ENCODE data around the gene AGXT2. TPM values are rescaled to one million over a fixed set of nuclear protein-coding genes. Genes with fewer than 3 reads are reported as not detected.
"Not testable (repeated sequence)": the region's sequence is repeated elsewhere in the genome, so short reads cannot be mapped to it uniquely, and the experiment has no call there.

Gene AGXT2
- polyA plus RNA-seq, 3 donors: 28.1 to 74.1 (median 62.0) TPM

DNA sequence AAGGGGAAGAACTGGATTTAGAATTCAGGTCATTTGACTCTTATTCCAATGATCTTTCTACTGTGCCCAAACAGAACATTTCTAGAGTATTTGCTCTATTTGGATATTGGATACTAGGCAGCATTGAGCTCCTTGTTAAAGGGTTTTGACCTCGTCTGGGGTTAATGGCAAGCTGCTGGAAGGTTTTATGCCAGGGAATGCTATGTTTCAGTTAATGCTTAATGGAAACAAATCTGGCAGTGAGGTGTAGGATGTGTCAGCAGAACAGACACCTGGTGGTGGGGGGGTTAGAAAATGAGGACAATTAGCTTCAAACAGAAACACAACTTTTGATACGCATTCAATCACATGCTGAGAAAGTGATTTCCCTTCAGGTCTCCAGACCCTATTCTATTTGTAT is 51.5 kb downstream of the AGXT2 start:
- no peak for DNase-seq (ENCODE audit: extremely low read depth in 1 of 11, low read depth in 9 of 11, low spot score in 4 of 11)

DNA sequence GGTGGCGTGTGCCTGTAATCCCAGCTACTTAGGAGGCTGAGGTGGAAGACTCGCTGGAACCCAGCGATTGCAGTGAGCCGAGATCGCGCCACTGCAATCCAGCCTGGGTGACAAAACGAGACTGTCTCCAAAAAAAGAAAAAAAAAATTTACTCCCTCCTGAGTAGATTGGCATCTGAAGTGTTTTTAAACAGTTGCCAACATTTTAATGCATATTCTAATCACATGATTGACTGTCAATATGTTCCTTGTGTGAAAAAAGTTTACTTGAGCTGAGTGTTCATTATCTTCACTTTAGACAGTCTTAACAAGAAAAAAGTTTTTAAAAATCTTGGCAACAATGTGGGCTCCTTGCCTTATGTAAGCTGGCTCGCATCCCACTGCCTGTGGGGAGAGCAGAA is 53.8 kb downstream of the AGXT2 start:
- DNase-seq (ENCODE audit: extremely low read depth in 1 of 11, low read depth in 9 of 11, low spot score in 4 of 11): no peak

DNA sequence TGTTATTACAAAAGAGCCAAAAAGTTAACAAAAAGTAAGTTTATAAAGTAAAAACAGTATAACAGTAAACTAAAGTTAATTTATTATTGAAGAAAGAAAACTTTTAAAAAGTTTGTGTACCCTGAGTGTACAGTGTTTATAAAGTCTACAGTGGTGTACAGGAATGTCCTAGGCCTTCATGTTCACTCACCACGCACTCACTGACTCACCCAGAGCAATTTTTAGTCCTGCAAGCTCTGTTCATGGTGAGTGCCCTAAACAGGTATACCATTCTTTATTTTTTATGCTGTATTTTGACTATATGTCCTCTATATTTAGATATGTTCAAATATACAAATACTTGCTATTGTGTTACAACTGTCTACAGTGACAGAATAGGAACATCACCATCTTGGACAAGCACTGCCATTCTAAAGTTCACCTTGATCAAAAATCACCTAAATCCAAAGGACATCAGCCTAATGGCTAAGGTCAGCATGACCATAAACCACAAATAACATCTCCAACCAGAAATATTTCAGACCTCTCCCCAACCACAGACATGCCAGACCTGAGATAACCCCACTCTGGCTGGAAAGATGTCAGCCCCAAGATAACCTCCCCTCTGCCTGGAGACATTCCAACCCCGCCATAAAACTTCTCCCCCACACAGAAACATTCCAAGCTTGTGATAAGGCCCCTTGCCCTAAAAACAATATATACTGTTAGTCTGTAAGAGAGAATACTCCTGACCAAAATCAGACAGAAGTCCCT is 56.1 kb downstream of the AGXT2 start:
- DNase-seq (ENCODE audit: extremely low read depth in 1 of 11, low read depth in 9 of 11, low spot score in 4 of 11): no peak

- no peak for DNase-seq (ENCODE audit: extremely low read depth in 1 of 11, low read depth in 9 of 11, low spot score in 4 of 11)
Observed at GRCh38 chr5:34986965-34987364, 60.8 kb downstream of the AGXT2 start.

DNA sequence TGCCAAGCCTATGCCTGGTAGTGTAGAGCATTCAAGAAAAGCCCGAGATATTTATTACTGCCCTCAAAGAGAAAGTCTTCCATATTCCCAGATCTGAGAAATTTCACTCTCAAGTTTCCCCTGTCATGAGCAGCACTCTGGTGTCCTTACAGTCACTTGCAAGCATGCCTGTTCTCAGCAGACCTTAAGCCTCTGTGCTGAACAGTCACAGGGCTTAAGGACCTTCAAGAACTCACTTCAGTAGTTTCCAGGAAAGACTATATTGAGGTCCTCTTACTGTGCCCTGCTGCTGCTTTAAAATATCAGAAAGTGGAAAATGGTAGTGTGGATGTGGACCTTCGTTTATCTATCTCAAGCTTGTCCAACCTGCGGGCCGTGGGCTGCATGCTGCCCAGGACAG is 64.9 kb downstream of the AGXT2 start:
- DNase-seq (ENCODE audit: extremely low read depth in 1 of 11, low read depth in 9 of 11, low spot score in 4 of 11): no peak

GRCh38 chr5:34978681-34979080 is 69.1 kb downstream of the AGXT2 start:
- no peak for DNase-seq (ENCODE audit: extremely low read depth in 1 of 11, low read depth in 9 of 11, low spot score in 4 of 11)

GRCh38 chr5:34977934-34978613 is 69.7 kb downstream of the AGXT2 start:
- DNase-seq (ENCODE audit: extremely low read depth in 1 of 11, low read depth in 9 of 11, low spot score in 4 of 11): peak in 2 of 11 donors; percentile 18 to 43

DNA sequence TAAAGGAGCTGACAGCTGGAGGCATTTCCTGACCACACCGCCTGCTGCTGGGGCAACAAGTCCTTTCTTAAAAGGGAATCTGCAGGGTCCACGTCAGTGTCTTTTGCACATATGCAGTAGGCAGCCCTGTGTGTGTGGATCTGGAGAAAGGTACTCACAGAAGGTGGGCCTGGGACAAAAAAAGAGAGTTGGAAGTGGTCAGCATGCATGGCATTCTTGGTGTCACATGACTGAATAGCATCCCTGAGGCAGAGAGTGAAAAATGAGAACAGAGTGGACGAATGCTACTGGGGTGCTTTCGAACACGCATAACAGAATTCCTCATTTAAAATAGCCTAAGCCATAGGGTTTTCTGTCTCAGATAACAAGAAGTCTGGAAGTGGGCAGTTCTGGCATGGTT is 71.4 kb downstream of the AGXT2 start:
- DNase-seq (ENCODE audit: extremely low read depth in 1 of 11, low read depth in 9 of 11, low spot score in 4 of 11): peak in 1 of 11 donors; percentile 2

DNA sequence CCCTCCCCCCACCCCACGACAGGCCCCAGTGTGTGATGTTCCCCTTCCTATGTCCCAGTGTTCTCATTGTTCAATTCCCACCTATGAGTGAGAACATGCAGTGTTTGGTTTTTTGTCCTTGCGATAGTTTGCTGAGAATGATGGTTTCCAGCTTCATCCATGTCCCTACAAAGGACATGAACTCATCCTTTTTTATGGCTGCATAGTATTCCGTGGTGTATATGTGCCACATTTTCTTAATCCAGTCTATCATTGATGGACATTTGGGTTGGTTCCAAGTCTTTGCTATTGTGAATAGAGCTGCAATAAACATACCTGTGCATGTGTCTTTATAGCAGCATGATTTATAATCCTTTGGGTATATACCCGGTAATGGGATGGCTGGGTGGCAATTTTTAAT is 76.1 kb downstream of the AGXT2 start:
- not testable (repeated sequence) for DNase-seq (ENCODE audit: extremely low read depth in 1 of 11, low read depth in 9 of 11, low spot score in 4 of 11)

- DNase-seq (ENCODE audit: extremely low read depth in 1 of 11, low read depth in 9 of 11, low spot score in 4 of 11): no peak
Observed at GRCh38 chr5:34970552-34970951, 77.2 kb downstream of the AGXT2 start.

- no peak for DNase-seq (ENCODE audit: extremely low read depth in 1 of 11, low read depth in 9 of 11, low spot score in 4 of 11)
Observed at GRCh38 chr5:34968258-34968657, 79.5 kb downstream of the AGXT2 start.

GRCh38 chr5:34967540-34967939 is 80.2 kb downstream of the AGXT2 start:
- DNase-seq (ENCODE audit: extremely low read depth in 1 of 11, low read depth in 9 of 11, low spot score in 4 of 11): no peak

- no peak for DNase-seq (ENCODE audit: extremely low read depth in 1 of 11, low read depth in 9 of 11, low spot score in 4 of 11)
Observed at GRCh38 chr5:34959323-34959722, 88.4 kb downstream of the AGXT2 start.

DNA sequence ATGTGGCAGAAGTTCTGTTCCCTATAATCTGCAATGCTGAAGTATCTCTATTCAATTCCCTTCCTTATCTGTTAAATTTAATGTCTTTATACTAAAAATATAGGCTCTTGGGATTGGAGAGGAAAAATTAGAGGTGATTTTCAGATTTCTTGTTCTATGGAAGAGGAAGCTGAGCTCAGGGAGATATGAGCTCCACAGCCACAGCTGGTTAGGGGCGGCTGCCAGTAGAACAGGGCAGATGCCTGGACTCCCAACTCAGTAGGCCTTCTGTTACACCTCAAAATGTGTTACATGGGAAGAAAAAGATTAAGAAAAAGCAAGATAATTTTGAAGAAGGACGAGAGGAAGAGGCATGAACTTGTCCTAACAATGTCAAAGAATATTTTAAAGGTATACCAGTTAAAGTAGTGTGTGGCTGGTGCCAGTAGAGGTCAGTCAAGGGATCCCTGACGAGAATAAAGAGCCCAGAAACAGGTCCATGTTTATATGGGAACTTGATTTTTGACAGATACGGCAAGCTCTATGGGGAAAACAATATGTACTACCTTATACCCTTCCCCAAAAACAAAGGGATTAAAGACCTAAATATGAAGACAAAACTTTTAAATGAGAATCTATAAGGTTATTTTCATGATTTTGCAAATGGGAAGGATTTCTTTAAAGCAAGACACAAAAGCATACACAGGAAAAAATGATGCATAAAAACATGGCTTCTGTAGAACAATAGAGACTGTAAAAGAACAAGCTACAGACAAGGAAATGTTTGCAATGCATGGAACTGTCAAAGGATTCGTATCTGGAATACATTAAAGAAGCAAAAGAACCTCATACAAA is 89.7 kb downstream of the AGXT2 start:
- DNase-seq (ENCODE audit: extremely low read depth in 1 of 11, low read depth in 9 of 11, low spot score in 4 of 11): peak in 5 of 11 donors; percentile 4 to 39 (median 24)

- DNase-seq (ENCODE audit: extremely low read depth in 1 of 11, low read depth in 9 of 11, low spot score in 4 of 11): peak in 1 of 11 donors; percentile 2
Observed at GRCh38 chr5:34957321-34957720, 90.4 kb downstream of the AGXT2 start.

Other genes with a start within 250 kb of the AGXT2 start
- gene TTC23L, start 208.8 kb downstream of the AGXT2 start, polyA plus RNA-seq (ENCODE audit: insufficient read length in 3 of 3): 1 to 10 TPM; 2.9 to 4.0 (median 4.0) TPM
- gene RAD1, start 132.4 kb downstream of the AGXT2 start, polyA plus RNA-seq (ENCODE audit: insufficient read length in 3 of 3): 10 to 100 TPM; 31.7 to 36.9 (median 34.0) TPM
- gene BRIX1, start 132.2 kb downstream of the AGXT2 start, polyA plus RNA-seq (ENCODE audit: insufficient read length in 3 of 3): 10 to 100 TPM; 43.1 to 63.2 (median 52.1) TPM
- 10 to 100 TPM; 71.4 to 89.4 (median 73.1) TPM for gene DNAJC21, start 118.4 kb downstream of the AGXT2 start, polyA plus RNA-seq (ENCODE audit: insufficient read length in 3 of 3)
- 10 to 100 TPM; 33.0 to 49.8 (median 47.5) TPM for gene PRLR, start 182.5 kb upstream of the AGXT2 start, polyA plus RNA-seq (ENCODE audit: insufficient read length in 3 of 3)

Measured in renal cortex interstitium (tissue), 11 donors.